HL-60 (cell line): ENCODE data around the gene LRRN2.

Experiments
- POLR2AphosphoS5 ChIP-seq: IDR thresholded peaks from 2 replicates; pipeline ENCODE4 v1.6.1; 2012; ENCODE audit warnings: low read depth
- SPI1 ChIP-seq: IDR thresholded peaks from 2 replicates; pipeline ENCODE4 v1.6.1; 2012; ENCODE audit warnings: low read depth, mild to moderate bottlenecking, borderline replicate concordance
- TF ChIP-seq, protein P1 (sequence below): IDR thresholded peaks from one replicate; pipeline ENCODE4 v1.5.1; 2011; ENCODE audit warnings: low read length, control low read depth, inconsistent platforms; ENCODE audit not compliant: insufficient read depth
- TF ChIP-seq, protein P2 (sequence below): IDR thresholded peaks from 2 replicates; pipeline ENCODE4 v1.6.1; 2012; ENCODE audit warnings: low read depth; ENCODE audit not compliant: insufficient replicate concordance

DNA sequence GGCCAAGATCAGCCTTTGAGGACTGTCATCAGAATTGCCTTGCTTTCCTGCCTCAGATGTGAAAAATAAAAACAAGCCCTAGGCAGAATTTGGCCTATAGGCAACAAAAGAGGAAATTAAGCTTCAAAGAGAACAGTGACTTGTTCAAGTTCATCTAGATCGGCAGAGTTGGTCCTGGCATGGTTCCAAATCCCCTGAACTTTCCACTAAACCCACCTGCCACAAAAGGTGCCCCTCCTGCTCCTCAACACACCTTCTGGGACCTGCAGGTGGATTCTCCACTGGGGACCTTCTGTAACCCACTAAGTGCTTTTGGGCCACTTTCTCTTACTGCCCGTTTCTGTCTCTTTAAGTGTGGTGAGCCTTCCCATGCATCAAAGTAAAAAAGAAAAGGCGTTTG lies 42.5 kb upstream of the LRRN2 start:
- TF ChIP-seq, protein P1, sequence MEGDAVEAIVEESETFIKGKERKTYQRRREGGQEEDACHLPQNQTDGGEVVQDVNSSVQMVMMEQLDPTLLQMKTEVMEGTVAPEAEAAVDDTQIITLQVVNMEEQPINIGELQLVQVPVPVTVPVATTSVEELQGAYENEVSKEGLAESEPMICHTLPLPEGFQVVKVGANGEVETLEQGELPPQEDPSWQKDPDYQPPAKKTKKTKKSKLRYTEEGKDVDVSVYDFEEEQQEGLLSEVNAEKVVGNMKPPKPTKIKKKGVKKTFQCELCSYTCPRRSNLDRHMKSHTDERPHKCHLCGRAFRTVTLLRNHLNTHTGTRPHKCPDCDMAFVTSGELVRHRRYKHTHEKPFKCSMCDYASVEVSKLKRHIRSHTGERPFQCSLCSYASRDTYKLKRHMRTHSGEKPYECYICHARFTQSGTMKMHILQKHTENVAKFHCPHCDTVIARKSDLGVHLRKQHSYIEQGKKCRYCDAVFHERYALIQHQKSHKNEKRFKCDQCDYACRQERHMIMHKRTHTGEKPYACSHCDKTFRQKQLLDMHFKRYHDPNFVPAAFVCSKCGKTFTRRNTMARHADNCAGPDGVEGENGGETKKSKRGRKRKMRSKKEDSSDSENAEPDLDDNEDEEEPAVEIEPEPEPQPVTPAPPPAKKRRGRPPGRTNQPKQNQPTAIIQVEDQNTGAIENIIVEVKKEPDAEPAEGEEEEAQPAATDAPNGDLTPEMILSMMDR: no peak
- no peak for TF ChIP-seq SPI1
- TF ChIP-seq, protein P2, sequence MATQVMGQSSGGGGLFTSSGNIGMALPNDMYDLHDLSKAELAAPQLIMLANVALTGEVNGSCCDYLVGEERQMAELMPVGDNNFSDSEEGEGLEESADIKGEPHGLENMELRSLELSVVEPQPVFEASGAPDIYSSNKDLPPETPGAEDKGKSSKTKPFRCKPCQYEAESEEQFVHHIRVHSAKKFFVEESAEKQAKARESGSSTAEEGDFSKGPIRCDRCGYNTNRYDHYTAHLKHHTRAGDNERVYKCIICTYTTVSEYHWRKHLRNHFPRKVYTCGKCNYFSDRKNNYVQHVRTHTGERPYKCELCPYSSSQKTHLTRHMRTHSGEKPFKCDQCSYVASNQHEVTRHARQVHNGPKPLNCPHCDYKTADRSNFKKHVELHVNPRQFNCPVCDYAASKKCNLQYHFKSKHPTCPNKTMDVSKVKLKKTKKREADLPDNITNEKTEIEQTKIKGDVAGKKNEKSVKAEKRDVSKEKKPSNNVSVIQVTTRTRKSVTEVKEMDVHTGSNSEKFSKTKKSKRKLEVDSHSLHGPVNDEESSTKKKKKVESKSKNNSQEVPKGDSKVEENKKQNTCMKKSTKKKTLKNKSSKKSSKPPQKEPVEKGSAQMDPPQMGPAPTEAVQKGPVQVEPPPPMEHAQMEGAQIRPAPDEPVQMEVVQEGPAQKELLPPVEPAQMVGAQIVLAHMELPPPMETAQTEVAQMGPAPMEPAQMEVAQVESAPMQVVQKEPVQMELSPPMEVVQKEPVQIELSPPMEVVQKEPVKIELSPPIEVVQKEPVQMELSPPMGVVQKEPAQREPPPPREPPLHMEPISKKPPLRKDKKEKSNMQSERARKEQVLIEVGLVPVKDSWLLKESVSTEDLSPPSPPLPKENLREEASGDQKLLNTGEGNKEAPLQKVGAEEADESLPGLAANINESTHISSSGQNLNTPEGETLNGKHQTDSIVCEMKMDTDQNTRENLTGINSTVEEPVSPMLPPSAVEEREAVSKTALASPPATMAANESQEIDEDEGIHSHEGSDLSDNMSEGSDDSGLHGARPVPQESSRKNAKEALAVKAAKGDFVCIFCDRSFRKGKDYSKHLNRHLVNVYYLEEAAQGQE: no peak
- no peak for TF ChIP-seq POLR2AphosphoS5
